GM13977 (cell line): ENCODE results near the gene SENP3.
A peak's percentile ranks its signal among the peaks of the same experiment; 100 is the strongest.

Experiments
- DNase-seq: peaks from one replicate; pipeline ENCODE4 v3.0.0; 2012; ENCODE audit warnings: low spot score
- CTCF ChIP-seq: IDR thresholded peaks from 2 replicates; pipeline ENCODE4 v1.5.1; 2012; ENCODE audit warnings: mild to moderate bottlenecking, control low read depth; ENCODE audit not compliant: insufficient read depth; ENCODE audit errors: extremely low read depth, missing control alignments
- in situ Hi-C: fragments of 300-500 bp; cut with MboI; formaldehyde crosslinking; loops from one replicate; pipeline ENCODE4 v1.12.0; 2022; ENCODE audit warnings: low sequenced_read_pairs, low pct_unique_long_range_greater_than_20kb, mixed read lengths, inconsistent platforms; ENCODE audit not compliant: unreplicated experiment

SENP3 gene

GRCh38 chr17:7569571-7569970, 7.9 kb downstream of the SENP3 start:
- TF ChIP-seq CTCF: no peak
- in situ Hi-C loops: loop anchor here (25.0 kb wide), 1 partner anchor 207 kb away; the partner anchor contains the start of genes KCTD11 and TMEM95
- DNase-seq: no peak

- no peak for DNase-seq
- in situ Hi-C loops: loop anchor here (25.0 kb wide), 1 partner anchor 208 kb away; the partner anchor contains the start of genes KCTD11 and TMEM95
- no peak for TF ChIP-seq CTCF
Observed at GRCh38 chr17:7570351-7570750, 8.6 kb downstream of the SENP3 start.

- no peak for TF ChIP-seq CTCF
- in situ Hi-C loops: loop anchor here (25.0 kb wide), 1 partner anchor 210 kb away; the partner anchor contains the start of genes KCTD11 and TMEM95
- no peak for DNase-seq
Observed at GRCh38 chr17:7572338-7572587, 10.5 kb downstream of the SENP3 start.

- TF ChIP-seq CTCF: no peak
- peak; percentile 99 for DNase-seq
- in situ Hi-C loops: loop anchor here (25.0 kb wide), 1 partner anchor 210 kb away; the partner anchor contains the start of genes KCTD11 and TMEM95
Observed at GRCh38 chr17:7572588-7573323, 11.0 kb downstream of the SENP3 start.

GRCh38 chr17:7573324-7574080, 11.8 kb downstream of the SENP3 start:
- TF ChIP-seq CTCF: no peak
- in situ Hi-C loops: loop anchor here (25.0 kb wide), 1 partner anchor 211 kb away; the partner anchor contains the start of genes KCTD11 and TMEM95
- peak; percentile 94 for DNase-seq

GRCh38 chr17:7574176-7574953, 12.6 kb downstream of the SENP3 start:
- TF ChIP-seq CTCF: no peak
- no peak for DNase-seq
- in situ Hi-C loops: loop anchor here (25.0 kb wide), 1 partner anchor 212 kb away; the partner anchor contains the start of genes KCTD11 and TMEM95
